EH (cell line): ENCODE data around the gene CNDP1.

Source experiments
- DNase-seq: peaks from one replicate; pipeline ENCODE4 v3.0.0-alpha.2; 2015; ENCODE audit warnings: low read depth

CNDP1 gene

DNA sequence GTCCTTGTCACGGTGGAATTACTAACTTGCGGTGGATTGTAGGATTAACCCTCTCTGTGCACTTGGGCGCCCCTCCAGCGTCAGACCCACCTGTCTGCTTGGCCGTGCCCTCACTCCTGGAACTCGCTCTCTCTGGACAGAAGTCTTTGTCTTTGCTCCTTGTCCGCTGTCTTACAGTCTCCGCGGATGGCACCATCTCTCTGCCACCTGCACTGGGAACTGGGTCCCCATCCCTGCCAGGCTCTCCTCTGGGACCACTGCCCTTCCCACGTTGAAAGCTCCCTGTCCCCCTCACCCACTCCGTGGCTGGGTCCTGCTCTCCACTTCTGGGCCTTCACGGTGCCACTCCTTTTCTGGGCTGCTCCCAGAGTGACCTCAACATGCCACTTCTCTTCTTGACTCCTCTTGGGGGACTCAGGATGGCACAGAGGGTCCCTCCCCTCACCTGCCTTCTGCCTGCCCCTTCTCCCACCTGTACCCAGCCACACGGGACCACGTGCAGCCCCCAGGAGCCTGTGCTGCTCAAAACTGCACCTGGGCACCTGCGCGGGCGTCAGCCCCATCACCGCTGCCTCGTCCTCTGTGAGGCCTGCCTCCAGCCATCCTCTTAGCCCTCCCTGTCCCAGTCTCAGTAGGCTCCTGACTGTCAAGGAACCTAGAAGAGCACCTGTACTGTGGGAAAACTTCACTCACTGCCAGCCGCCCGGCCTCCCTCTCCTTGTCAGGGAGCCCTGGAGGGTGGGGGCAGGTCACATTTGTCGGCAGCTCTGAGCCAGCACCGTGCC is 27.0 kb upstream of the CNDP1 start:
- no peak for DNase-seq

DNA sequence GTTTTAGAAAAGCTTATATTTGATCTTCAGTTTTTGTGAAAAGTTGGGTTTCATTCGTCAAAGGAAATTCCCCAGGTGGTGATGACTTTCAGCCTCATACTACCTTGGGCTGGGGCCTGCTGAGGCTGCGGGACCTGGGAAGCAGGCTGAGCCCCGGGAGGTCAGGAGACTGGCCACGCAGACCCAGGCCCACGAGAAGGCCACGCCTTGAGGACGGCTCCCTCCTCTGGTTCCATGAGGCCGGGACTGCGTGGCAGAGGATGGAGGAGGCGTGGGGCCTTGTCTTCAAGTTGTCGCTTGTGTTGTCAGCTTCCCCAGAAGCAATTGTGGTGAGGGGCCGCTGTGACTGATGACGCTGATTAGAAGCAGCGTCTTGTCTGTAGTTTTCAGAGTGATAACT is 26.4 kb upstream of the CNDP1 start:
- no peak for DNase-seq

DNA sequence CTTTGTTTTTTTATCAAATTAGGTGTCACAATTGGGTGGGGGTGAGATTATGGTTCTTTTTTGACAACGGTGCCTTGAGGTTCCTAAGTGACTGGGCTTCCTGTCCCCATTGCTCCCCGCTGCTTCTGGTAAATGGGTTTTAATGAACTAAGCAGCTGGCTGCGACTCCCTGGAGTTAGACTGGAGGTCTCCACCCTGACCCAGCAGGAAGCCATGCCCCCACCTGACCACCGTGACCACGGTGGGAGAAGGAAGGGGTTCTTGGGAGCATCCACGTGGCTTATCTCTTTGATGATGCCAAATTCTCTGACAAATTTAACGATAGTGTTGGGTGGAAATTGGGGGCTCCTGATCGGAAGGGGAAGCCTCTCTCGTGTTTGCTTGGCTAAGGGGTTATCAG is 25.9 kb upstream of the CNDP1 start:
- no peak for DNase-seq

DNA sequence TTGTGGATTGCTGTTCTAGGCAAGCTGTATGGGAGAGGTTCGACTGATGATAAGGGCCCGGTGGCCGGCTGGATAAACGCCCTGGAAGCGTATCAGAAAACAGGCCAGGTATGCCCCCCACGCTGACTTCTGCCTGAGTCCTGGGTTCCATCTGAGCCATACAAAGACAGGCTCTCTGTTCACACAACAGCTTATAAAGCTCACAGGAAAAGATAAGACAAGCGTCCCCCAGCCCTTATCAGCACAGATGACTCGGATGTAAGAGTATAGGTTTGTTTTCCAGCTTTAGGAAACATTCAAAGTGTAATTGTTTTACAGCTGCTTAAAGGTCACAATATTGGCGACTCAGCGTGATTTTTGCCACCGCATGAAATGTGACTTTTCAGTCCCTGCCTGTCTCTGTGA is 25.5 kb upstream of the CNDP1 start:
- DNase-seq, result no peak

DNA sequence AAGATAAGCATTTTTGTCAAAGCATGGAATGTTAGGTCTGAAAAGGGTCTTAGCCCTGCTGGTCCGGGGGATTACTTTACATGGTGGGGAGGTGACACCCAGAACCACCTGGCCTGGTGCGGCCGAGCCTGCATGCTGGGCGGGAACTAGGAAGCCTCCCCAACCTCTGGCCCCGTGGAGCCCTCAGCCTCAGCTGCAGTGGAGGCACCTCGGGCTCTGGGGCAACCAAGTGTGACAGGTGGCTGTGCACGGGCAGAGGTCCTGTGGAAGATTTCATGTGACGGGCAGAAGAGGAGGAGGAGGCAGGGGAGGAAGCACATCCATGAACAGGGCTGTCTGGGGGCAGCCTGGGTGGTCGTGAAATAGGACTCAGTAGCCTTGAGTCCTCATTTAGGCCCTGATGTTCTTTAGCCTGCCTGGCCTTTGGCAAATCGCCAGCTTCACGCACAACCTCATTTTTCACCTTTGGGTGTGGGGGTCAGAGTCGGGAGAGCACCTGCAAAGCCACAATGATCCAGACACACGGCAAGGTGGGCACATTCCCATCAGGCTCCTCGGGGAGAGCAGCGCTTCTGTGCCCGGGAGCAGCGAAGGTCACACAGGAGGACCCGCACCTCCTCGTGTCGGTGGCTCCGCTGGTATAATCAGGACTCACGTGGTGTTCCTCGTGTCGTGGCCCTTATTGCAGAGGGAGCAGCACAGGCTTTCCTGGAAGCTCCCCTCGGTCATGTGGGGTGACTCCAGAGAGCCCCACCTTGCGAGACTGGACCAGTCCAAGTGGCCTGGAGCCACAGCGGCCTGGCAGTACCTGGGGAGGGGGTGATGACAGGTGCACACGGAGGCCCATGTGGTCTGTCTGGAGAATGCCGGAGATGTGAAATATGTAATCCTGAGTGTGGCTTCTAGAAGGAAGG is 24.2 kb upstream of the CNDP1 start:
- DNase-seq, result no peak

DNA sequence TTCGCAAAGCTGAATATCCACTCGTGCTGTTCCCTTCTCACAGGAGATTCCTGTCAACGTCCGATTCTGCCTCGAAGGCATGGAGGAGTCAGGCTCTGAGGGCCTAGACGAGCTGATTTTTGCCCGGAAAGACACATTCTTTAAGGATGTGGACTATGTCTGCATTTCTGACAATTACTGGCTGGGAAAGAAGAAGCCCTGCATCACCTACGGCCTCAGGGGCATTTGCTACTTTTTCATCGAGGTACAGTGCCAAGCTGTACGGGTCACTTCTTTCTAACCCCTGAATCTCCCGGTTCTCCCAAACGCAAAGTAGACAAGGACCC is 23.6 kb upstream of the CNDP1 start:
- no peak for DNase-seq

DNA sequence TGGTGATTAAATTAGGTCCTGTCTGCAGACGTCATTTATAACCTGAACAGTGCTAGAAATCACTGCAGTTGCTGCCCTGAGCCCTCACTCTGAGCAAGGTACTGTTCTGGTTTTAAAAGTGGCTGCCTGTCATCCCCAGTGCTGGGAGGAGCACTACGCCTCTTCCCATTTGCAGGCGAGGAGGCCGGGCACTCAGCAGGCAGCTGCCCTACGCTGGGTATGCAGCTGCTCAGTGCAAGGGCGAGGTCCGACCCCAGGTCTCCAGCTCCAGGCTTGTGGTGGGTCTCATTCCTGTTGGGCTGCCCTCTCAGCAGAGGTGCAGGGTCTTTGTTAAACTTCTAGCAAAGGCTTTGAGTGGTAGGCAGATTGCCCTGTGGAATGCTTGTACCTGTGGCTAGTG is 22.5 kb upstream of the CNDP1 start:
- DNase-seq, result no peak

DNA sequence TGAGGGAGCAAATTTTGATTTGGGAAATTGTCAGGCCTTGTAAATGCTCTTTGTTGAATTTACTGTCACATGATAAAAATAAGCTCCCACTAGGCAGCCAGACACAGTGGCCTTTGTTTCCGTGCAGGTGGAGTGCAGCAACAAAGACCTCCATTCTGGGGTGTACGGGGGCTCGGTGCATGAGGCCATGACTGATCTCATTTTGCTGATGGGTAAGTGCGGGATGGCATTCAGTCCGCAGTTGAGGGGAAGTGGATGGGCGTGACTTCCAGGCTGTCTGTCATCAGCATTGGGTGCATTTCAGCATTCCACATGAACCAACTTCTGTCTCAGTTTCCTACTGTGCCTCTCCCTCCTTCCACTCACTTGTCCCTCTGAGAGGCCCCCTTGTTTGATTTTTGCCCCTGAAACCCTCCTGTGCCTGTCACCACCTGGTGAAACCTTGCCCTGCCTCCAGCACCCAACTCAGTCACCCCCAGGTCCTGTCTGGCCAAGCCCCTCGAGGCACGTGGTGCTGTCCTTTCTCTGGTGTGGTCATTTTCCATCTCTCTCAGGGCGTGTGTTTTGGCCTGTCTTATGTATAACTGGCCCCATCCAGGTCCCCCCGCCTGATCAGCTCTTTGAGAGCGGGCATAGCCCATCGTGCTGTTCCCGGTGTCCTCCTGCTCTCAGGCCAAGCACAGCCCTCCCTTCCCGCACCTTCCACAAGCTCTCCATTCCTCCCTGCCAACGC is 21.8 kb upstream of the CNDP1 start:
- DNase-seq, result no peak

DNA sequence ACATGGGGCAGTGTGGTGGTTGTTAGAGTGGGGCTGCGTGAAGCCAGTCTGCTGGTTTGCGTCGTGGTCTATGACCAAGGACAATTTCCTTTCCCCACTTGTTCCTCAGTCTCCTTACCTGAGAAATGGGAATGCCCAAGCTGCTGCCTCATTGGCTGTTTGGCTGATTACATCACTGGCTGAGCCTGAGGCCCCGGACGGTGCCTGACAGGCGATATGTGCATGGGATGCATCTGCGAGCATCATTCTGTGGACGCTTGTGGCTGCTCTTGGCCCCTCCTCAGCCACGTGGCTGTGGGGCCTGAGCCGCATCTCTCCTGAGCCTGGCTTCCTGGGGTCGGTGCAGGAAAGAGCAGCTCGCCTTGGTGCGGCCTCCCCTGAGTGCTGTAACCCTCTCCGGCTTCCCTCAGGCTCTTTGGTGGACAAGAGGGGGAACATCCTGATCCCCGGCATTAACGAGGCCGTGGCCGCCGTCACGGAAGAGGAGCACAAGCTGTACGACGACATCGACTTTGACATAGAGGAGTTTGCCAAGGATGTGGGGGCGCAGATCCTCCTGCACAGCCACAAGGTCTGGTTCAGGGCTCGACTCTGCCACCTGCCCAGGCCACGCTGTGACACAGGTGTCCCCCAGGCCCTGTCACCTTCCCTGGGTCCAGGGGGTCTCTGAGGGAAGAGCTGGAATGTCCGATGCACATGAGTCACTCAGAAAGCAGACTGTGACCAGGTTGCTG is 21.0 kb upstream of the CNDP1 start:
- DNase-seq, result no peak

DNA sequence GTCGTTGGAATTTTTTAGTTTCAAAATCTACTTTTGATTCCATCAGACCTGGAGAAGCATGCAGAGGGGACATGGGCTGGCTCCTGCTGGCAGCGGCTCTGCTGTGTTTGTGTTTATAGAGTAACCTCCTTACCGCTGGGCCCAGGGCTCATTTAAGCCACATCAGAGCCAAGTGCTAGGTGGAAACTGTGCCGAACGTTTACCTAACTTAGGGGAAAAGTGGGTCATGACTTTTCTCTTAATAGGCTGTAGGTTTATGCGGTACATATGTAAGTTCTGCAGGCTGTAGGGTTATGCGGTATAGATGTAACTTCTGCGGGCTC is 20.5 kb upstream of the CNDP1 start:
- no peak for DNase-seq

DNA sequence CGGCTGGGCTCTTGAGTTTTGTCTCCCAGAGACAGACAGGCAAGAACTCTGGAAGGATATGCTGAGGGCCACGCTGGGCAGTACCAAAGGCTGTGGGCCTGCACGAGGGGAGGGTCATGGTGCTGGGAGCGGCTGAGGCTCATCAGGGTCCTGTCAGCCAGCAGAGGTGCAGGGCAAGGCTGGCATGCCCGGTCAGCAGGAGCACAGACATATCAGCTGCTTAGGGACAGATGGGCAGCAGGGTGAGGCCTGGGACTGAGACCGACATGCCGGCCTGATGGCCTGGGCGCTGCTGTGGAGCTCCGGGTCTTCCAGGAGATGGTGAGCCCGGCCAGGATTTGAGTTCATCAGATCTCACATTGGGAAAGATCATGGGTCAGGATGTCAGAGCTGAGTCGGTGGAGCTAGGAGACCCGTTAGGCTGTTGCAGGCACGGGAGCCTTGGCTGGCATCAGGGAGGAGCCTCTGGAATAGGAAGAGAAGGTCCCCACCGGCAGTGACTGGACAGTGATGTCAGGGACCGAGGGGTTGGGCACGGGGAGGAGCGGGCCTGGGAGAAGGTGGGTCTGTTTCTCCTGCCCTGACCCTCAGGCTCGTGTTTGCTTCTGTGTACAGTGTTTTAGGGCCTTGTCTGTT is 19.3 kb upstream of the CNDP1 start:
- no peak for DNase-seq

DNA sequence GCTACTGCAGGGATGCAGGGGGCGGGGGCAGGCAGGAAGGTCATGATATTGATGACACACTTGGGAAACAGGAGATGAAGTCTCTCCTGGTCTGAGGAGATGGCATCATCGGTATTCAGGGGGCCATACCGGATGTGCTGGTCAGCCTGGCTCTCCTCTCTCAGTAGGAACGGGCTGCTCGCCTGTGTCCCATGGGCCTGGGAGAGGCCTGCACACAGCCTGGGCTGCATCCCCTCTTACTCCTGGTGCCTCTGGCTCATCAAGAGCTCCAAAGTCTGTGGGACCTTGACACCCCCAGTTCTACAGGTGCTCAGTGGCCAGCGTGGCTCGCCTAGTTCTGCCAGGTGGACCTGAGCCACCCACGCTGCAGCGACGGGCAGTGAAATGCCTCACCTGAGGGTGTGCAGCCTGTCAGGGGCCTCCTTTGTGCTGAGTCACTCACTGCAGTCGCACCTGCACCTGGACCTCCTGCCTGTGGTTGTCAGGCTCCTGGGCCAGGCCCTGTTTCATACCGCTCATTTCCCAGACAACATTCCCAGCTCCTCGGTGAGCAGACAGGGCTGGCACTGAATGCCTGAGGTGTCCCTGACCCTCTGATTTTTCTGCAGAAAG is 18.6 kb upstream of the CNDP1 start:
- DNase-seq, result no peak

DNA sequence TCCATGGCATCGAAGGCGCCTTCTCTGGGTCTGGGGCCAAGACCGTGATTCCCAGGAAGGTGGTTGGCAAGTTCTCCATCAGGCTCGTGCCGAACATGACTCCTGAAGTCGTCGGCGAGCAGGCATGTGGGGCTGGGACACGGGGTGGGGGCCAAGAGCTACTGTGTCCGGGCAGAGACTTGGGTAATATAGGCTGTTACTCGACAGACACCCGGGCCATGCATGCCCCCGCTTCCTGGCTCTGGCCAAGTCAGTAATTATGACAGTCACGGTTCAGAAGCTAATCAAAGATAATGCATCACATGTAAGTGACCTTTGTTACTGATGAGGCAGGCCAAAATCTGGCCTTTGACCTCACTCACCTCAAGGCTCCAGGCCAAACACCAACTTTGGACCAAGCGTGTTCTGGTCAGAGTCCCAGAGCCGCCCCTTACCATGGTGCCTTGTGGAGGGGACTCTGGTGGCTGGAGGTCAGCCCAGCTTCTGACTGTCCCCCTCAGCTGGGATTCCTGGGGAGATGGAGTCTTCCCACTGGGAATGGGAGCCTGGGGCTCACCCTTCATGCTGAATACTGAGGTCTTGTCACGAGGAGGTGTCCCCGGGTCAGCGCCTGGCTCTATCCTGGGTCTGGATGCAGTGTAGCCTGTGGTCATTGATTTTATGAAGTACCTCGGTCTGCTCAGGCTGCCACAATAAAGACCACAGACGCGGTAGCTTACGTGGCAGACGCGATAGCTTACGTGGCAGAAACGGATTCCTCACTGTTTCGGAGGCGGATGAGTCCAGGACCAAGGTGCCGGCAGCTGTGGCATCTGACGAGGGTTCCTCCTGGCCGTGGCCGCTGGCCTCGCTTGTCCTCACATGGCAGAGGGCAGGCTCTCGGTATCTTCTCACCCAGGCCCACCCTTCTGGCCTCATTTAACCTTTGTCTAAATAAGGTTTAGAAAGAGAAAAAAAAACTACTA is 17.7 kb upstream of the CNDP1 start:
- no peak for DNase-seq

DNA sequence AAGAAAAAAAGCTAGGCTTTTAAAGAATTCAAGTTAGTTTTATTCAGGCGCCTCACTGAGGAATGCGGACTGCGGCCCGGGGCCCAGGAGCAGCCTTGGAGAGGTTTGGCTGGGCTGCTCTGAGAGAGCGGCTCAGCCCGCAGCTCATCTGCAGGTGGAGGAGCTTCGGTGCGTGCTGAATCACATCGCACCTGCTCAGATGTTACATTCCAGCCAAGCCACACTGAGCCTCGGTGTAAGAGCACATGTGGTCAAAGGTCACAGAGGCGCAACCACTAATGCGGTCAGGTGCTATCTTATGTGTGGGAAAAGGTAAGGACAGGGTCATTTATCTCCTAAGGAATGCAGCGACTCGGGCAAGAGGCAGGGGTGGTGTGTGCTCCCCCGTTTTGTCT is 17.1 kb upstream of the CNDP1 start:
- DNase-seq, result no peak

DNA sequence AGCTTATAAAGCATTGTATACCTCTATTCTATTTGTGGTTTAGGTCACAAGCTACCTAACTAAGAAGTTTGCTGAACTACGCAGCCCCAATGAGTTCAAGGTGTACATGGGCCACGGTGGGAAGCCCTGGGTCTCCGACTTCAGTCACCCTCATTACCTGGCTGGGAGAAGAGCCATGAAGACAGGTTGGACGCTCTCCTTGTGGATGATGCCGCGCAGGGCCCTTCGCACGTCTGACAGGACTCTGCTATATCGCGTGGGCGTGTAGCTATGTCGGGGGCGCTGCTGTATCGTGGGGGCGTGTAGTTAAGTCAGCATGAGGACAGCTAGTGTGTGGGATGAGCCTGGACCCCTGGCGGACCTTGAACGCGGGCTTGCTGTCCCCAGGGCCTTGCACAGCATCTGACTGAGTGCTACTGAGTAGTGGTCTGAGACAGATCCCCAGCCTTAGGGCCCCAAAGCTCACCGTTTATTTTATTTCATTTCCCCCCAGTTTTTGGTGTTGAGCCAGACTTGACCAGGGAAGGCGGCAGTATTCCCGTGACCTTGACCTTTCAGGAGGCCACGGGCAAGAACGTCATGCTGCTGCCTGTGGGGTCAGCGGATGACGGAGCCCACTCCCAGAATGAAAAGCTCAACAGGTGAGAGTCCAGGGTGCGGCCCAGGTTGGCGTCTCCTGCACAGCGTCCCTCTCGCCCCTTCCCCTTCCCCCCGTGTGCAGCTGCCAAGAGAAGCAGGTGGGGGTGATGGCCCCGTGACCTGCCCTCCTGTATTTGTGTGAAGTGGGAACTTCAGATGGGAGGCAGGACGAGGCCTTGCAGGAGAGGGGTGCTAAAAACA is 15.6 kb upstream of the CNDP1 start:
- DNase-seq, result no peak

DNA sequence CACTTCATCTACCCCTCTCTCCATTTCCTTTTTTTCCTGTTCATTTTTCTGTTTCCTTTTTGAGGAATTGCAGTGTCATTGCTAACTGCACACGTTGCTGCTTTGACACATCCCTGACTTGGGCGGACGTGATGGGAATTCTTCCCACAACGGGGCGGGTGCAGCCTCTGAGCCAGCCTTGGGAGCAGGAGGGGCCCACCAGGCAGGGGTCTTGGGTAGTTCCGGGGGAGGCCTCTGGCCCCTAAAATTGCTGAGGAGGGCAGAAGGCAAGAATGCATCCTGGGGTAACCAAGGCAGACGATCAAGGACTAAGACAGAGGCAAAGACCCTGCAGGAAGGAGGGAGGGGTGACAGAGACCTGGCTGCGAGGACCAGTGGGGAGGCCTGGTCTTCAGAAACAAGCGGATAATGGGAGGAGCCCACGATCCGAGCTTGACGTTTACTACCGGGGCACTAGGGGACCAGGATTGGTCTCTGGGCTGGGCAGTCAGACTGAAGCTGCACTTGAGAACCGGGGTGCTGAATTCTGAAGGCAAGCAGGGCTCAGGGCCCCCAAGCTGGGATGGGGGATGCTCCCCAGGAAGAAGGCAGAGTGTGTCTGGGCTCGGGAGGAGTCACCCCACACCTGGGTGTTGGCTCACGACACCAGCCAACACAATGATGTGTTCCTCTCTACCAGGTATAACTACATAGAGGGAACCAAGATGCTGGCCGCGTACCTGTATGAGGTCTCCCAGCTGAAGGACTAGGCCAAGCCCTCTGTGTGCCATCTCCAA is 14.8 kb upstream of the CNDP1 start:
- DNase-seq, result no peak

DNA sequence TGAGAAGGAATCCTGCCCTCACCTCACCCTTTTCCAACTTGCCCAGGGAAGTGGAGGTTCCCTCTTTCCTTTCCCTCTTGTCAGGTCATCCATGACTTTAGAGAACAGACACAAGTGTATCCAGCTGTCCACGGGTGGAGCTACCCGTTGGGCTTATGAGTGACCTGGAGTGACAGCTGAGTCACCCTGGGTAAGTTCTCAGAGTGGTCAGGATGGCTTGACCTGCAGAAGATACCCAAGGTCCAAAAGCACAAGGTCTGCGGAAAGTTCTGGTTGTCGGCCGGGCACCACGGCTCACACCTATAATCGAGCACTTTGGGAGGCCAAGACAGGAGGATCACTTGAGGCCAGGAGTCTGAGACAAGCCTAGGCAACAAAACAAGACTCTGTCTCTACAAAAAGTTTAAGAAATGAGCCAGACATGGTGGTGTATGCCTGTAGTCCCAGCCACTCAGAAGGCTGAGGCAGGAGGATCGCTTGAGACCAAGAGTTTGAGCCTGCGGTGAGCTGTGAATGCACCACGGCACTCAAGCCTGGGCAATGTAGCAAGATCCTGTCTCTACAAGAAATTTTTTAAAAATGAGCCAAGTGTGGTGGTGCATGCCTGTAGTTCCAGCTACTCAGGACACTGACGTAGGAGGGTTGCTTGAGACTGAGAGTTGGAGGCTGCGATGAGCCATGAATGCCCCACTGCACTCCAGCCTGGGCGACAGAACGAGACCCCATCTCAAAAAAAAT is 14.0 kb upstream of the CNDP1 start:
- DNase-seq, result no peak
